Kidney epithelial cell (primary cell): Measurements from ENCODE around the gene PRPSAP1. TPM values are rescaled to one million over a fixed set of nuclear protein-coding genes. Genes with fewer than 3 reads are reported as not detected.

ENCODE experiments used
- DNase-seq: peaks from one replicate; pipeline ENCODE4 v3.0.0-alpha.2; 2010; ENCODE audit warnings: low read depth
- H3K27me3 ChIP-seq: 2 replicates; pipeline ENCODE4 v1.6.0; 2011; ENCODE audit warnings: low read length; ENCODE audit not compliant: control insufficient read depth, insufficient read depth
- H3K36me3 ChIP-seq: 2 replicates; pipeline ENCODE4 v1.5.1; 2011; ENCODE audit warnings: low read length; ENCODE audit not compliant: control insufficient read depth, insufficient read depth
- H3K4me3 ChIP-seq: 2 replicates; pipeline ENCODE4 v1.5.1; 2011; ENCODE audit warnings: low read depth, mild to moderate bottlenecking, control low read depth, low read length
- total RNA-seq: library from RNA; depleted of rRNA; stranded (reverse); fragments of >200 nt; gene quantifications from 2 replicates; pipeline ENCODE4 v1.2.3, GENCODE V29; 2015
- TF ChIP-seq, protein P1 (sequence below): IDR thresholded peaks from 2 replicates; pipeline ENCODE4 v1.5.1; 2011; ENCODE audit warnings: mild to moderate bottlenecking, moderate library complexity, low read length, control low read depth, inconsistent platforms; ENCODE audit not compliant: insufficient read depth, poor library complexity, severe bottlenecking

Gene PRPSAP1
- total RNA-seq, 1 donor from 2014 or later = 52.4 TPM

GRCh38 chr17:76304226-76305134 lies 49.2 kb downstream of the PRPSAP1 start:
- H3K27me3 ChIP-seq = no peaks in the 10 kb centered on the region
- TF ChIP-seq, protein P1, sequence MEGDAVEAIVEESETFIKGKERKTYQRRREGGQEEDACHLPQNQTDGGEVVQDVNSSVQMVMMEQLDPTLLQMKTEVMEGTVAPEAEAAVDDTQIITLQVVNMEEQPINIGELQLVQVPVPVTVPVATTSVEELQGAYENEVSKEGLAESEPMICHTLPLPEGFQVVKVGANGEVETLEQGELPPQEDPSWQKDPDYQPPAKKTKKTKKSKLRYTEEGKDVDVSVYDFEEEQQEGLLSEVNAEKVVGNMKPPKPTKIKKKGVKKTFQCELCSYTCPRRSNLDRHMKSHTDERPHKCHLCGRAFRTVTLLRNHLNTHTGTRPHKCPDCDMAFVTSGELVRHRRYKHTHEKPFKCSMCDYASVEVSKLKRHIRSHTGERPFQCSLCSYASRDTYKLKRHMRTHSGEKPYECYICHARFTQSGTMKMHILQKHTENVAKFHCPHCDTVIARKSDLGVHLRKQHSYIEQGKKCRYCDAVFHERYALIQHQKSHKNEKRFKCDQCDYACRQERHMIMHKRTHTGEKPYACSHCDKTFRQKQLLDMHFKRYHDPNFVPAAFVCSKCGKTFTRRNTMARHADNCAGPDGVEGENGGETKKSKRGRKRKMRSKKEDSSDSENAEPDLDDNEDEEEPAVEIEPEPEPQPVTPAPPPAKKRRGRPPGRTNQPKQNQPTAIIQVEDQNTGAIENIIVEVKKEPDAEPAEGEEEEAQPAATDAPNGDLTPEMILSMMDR = no peak
- no peak overlapping the region for H3K4me3 ChIP-seq

DNA sequence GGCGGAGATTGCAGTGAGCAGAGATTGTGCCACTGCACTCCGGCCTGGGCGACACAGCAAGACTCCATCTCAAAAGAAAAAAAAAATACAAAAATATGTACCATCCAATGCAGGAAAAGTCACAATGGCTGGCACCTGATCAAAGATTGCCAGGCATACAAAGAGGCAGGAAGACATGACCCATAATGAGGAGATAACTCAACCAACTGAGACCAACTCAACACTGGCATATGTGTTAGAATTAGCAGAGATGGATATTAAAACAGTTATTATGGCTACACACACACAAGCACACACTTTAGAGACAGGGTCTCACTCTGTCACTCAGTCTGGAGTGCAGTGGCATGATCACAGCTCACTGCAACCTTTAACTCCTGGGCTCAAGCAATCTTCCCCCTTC lies 56.3 kb downstream of the PRPSAP1 start:
- TF ChIP-seq, protein P1 = no peak
- no peak for DNase-seq
- Histone ChIP-seq H3K4me3 (no peak overlapping the region), H3K36me3 (no peaks in the 10 kb centered on the region), H3K27me3 (no peaks in the 10 kb centered on the region)

More at GRCh38 chr17:76304226-76305134, 49.2 kb downstream of the PRPSAP1 start:
- H3K36me3 ChIP-seq = no peaks in the 10 kb centered on the region
- no peak for DNase-seq

DNA sequence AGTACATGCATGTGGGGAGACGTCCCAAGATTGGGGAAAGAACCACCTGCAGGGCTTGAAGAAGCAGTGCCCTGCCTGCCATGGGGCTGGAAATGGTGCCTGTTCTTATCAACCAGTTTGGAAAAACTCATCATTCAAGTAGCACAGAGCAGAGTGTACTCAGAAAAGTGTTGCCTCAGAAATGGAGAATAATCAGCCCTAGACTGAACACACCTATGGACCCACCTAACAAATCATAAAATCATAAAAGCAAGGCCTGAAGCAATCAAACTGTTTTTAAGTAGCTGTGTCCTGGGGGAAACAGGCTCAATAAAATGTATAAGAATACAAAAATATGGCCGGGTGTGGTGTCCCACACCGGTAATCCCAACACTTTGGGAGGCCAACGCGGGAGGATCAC lies 56.8 kb downstream of the PRPSAP1 start:
- H3K4me3 ChIP-seq = no peak overlapping the region
- no peak for DNase-seq
- TF ChIP-seq, protein P1 = no peak
- H3K27me3 ChIP-seq = no peaks in the 10 kb centered on the region
- H3K36me3 ChIP-seq = no peaks in the 10 kb centered on the region

DNA sequence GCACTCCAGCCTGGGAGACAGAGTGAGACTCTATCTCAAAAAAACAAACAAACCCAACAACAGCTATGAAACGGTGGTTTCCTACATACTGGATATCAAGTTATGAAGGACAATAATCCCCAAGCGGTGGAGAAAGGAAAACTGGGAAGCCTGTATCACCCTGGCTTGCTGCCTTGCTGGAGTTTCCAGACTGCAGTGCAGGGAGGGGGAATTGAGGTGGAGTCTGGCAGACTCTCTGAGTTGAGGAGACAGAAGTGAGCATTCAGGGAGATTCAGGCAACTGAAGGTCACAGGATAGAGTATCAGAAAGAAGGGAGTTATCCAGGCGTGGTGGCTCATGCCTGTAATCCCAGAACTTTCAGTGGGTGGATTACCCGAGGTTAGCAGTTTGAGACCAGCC lies 57.5 kb downstream of the PRPSAP1 start:
- no peak overlapping the region for H3K4me3 ChIP-seq
- peaks cover 3% of the 10 kb centered on the region for H3K36me3 ChIP-seq
- TF ChIP-seq, protein P1 = no peak
- no peaks in the 10 kb centered on the region for H3K27me3 ChIP-seq
- DNase-seq = no peak

- TF ChIP-seq, protein P1 = no peak
- peaks cover 6% of the 10 kb centered on the region for H3K36me3 ChIP-seq
- no peak overlapping the region for H3K4me3 ChIP-seq
- no peak for DNase-seq
- H3K27me3 ChIP-seq = no peaks in the 10 kb centered on the region
Observed at GRCh38 chr17:76293106-76293505, 60.6 kb downstream of the PRPSAP1 start.
